HG02571 (cell line): ENCODE results near the gene ZNF135.

Source experiments
- ATAC-seq: cut with Tn5 transposase; IDR thresholded peaks from one replicate; pipeline ENCODE4 v1.9.1; 2021; ENCODE audit warnings: mild to moderate bottlenecking, moderate library complexity; ENCODE audit not compliant: unreplicated experiment

The ZNF135 gene

DNA sequence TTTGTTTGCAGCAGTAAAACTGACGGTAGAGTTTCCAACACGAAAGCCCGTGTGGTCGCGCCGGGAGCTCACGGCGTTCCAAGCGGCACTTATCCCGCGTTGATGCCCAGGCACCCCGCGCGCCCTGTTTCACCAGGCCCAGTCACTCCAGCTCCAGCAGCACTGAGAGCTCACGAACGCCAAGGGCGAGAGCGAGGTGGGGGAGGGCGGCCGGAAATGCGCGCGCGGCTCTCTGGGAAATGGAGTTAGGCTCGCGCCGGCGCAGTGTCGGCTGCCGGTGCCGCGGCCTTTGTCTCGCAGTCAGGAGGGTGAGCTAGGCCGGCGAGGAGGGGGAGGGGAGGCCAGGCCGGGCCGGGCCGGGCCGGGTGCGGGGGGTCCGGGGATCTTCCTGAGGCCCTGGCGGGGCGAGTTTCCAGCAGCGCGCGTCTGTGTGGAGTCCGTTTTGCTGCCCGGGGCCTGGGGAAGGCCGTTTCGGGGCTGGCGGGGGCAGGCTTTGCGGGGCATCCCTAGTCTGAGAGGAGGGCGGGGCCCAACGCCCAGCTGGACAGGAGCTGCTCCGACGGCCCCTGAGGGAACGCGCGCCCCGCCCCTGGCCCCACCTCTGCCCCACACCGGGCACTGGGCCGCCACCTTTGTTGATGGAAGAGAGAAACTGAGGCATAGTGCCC lies at the start of gene ZNF135:
ZNF135 (plus strand) TSS at position 280 of the 668 bp plus-strand sequence. CDS start 721 bp downstream, outside the sequence.
- no peak for ATAC-seq

DNA sequence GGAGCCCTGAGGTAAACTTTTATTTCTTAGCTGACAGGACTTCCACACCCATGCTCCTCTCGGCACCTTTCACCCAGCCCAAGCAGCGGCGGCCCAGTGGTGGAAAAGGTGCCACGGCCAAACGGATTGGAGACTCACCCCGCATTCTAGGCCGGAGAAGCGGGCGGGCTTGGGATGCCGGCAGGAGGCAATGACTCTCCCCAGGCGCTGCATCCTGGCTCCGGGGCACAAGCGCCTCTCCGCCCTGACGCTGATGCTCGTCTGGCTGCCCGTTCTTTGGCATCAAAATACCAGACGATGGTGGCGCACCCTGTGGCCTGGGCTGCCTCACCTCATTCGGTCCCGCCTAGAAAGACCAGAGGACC lies 49.8 kb upstream of the ZNF135 start:
- ATAC-seq = no peak

- ATAC-seq = peak; percentile 48
Observed at GRCh38 chr19:58009666-58010301, 49.3 kb upstream of the ZNF135 start.

DNA sequence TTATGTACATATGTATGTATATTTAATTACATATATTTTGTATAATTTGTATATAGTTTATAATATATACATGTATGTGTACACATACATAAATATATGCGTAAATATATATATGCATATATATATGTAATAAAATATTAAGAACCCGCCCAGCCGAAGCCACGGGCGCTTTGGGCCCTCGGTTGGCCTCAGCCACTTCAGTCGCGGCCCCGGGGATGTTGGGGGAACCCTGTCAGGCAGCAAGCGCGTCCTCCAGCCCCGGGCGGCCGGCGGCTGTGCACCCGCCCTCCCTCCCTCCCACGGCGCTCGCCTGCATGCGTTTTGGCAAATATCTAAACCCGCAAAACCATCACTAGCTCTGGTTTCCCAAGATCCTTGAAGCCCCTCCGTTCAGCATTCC lies 48.6 kb upstream of the ZNF135 start:
- ATAC-seq = no peak

- ATAC-seq = no peak
Observed at GRCh38 chr19:58014141-58014540, 44.9 kb upstream of the ZNF135 start.

DNA sequence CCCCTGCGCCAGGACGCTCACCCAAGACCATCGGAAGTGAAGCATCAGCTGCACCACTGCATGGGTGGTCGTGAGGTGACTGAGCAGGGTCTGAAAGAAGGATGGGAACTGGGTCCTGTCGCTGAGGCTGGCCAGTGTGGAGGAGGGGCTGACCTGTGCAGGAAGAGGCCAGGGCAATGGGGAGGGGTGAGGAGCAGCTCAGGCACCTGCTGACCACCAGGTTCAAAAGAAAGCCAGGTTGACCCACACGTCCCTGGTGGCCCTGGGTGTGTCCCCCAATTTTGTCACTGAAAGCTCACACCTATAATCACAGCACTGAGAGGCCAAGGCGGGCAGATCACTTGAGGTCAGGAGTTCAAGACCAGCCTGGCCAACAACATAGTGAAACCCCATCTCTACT lies 39.0 kb upstream of the ZNF135 start:
- no peak for ATAC-seq

DNA sequence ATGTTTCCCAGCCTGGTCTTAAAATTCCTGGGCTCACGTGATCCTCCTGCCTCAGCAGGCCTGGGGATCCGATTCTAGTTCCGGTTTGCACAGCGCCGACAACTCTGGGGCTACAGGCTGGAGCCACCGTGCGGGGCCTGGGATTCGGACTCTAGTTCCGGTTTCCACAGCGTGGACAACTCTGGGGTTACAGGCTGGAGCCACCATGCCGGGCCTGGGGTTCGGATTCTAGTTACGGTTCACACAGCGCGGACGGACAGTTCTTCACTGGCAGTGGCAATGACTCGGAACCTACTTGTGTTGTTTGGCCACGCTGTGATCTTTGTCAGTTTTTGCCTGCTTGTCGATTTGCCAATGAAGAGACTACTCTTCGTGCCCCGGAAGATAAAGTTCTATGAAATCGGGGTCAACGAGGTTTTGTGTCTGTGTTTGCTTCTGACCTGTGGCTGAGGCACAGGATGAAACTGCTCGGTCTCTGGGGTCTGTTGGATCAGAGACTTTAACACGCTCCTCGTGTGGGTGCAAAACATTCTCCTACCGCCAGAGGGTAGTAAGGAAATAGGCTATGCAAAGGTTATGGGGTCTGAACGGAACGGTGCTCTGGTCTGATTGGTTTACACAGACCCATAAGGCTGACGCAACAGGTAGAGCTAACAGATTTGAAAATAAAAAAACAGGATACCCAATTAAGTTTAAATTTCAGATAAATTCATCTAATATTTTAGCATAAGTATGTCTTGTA lies 37.4 kb upstream of the ZNF135 start:
- ATAC-seq = no peak

DNA sequence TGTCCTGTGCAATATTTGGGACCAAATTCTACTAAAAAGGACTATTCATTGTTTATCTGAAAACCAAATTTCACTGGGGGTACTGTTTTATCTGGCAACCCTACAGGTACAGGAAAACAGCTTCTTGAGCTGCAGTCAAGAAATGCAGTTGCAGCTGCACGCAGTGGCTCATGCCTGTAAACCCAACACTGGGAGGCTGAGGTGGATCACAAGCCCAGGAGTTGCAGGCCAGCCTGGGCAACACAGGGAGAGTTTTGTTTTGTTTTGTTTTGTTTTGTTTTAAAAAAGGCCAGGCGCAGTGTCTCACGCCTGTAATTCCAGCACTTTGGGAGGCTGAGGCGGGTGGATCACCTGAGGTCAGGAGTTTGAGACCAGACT lies 36.8 kb upstream of the ZNF135 start:
- ATAC-seq = no peak

GRCh38 chr19:58024661-58025060 lies 34.4 kb upstream of the ZNF135 start:
- no peak for ATAC-seq

- ATAC-seq = no peak
Observed at GRCh38 chr19:58033741-58034476, 25.2 kb upstream of the ZNF135 start, which contains the start of gene ZSCAN1. ZSCAN1 (plus strand) TSS chr19:58034025; CDS start chr19:58037837, 3,812 bp downstream.

DNA sequence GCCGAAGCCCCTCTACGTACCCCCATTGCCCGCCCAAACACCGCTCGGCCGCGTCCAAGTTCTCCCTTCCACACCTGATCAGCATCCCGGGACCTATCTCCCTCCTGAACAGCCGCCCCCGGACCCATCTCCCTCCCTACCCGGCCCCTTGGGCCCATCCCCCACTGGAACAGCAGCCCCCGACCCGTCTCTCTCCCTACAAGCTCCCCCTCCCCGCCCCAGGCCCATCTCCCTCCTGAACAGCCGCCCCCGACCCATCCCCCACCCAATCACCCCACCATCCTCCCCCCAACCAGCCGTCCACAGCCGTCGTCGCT lies 24.6 kb upstream of the ZNF135 start:
- ATAC-seq = no peak

DNA sequence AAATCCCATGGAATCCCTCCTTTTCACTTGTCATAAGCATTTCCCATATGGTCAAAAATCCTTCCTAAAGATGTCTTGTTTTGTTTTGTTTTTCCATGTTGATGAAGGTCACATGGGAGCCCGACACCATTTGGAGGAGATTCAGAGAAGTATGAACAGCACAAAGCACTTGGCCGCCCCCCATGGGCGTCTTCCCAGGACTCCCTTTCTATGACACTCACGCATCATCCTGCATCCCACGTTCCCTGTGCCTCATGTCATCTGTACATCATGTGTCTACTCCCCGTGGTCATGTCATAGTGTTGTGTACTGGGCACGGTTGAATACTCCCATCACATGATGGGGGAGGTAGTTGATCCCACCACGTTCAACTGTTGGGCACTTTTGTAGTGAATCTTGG lies 23.2 kb upstream of the ZNF135 start:
- ATAC-seq = no peak

DNA sequence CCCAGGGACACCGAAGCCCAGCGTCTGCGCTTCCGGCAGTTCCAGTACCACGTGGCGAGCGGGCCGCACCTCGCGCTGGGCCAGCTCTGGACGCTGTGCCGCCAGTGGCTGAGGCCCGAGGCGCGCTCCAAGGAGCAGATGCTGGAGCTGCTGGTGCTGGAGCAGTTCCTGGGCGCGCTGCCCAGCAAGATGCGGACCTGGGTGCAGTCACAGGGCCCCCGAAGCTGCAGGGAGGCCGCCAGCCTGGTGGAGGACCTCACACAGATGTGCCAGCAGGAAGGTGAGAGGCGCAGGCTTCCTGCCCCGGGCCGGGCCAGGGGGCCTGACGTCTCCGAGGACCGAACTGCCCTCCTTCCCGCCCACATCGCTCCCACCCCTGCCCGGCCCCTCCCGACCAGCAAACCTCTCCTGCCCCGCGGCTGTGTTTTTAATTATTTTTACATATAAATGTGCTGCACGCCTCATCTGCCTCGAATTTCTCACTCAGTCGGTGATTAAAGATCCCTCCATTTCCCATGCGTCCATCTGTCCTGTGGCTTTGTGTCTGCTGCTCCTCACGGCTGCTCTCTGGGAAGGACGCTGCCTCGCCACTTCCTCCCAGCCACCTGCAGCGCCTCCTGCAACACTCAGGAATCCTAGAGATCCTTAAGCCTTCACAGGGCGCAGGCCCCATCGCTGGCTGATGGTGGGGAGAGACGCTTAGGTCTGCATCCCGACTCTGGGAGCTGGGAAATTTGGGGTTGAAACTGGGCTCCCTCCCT lies 21.0 kb upstream of the ZNF135 start:
- ATAC-seq = no peak

DNA sequence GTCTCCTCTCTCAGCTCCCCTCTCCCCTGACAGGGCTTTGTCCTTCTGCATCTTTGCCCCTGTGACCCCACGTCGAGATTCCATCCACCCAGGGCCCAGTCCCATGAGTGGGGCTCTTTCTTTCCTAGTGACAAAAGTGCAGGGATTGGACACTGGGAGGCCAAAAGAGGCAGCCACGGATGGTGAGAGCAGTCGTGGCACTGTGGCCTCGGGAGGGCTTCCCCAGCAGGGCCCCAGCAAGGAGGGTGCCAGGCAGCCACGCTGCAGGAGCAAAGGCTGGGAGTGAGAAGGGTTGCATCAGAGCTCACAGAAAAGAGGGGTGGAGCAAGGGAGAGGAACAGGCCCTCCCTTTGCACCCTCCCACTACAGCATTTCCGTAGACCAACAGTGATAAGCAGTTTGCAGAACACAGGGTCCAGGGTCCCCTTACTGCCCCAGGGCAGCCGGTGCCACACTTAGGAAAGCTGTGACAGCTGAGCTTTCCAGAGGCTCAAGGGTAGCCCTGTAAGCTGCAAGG lies 20.3 kb upstream of the ZNF135 start:
- no peak for ATAC-seq

DNA sequence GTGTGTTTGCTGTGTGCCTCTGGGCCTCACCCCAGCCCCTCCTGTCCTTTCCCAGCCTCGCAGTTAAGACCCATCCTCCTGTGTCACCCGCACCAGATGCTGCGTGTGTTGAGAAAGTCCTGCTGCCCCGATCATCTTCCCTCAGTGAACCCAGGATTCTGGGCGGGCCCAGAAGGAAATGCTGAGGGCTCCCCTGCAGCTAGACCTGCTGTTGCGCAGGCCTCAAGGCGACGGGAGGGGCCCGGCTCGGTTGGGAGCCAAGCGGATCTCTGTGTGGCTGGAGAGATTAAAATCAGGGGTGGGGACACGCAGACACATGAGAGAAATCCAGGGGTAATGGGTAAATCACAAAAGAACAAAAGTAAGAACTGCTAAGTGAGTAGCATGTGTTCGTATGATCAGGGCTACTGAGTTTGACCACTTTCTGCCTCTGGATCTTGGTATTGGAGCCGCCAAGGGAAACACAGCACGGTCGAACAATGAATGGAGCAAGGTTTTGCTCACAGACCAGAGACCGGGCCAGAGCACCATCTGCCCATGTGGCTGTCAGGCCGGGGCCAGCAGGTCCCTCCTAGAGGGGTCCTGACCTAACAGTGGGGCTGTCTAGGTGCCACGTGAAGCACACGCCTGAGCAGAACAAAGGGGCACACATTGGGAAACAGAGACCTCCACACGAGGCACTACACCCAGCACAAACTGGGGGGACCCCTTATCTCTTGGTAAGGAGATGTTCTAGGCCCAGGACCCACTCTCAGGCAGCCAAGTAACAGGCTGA lies 18.1 kb upstream of the ZNF135 start:
- no peak for ATAC-seq

- no peak for ATAC-seq
Observed at GRCh38 chr19:58042495-58043340, 16.4 kb upstream of the ZNF135 start.

- ATAC-seq = no peak
Observed at GRCh38 chr19:58044391-58044790, 14.7 kb upstream of the ZNF135 start.

GRCh38 chr19:58044886-58045285 lies 14.2 kb upstream of the ZNF135 start:
- ATAC-seq = no peak
